Mesenchymal stem cell (in vitro differentiated cells and primary cell): ENCODE results near the gene SEC24A.
"Not testable (repeated sequence)": the region's sequence is repeated elsewhere in the genome, so short reads cannot be mapped to it uniquely, and the experiment has no call there.

ENCODE experiments used
- DNase-seq: peaks from one replicate; pipeline ENCODE4 v3.0.0-alpha.2; 2013
- H2AFZ ChIP-seq: one replicate; pipeline ENCODE4 v1.6.1; 2013; ENCODE audit warnings: low read depth, mild to moderate bottlenecking, control low read depth, inconsistent platforms, low read length, moderate library complexity
- H2AK5ac ChIP-seq: 2 replicates; pipeline ENCODE4 v1.6.1; 2013; ENCODE audit warnings: low read length, moderate library complexity, mild to moderate bottlenecking, inconsistent platforms; ENCODE audit not compliant: severe bottlenecking
- H2BK120ac ChIP-seq: one replicate; pipeline ENCODE4 v1.6.1; 2013; ENCODE audit warnings: low read depth, mild to moderate bottlenecking, inconsistent platforms, low read length, moderate library complexity
- H2BK12ac ChIP-seq, 2 experiments: one replicate each; pipeline ENCODE4 v1.6.1; 2013; ENCODE audit warnings: inconsistent platforms in 2 of 2, low read length in 2 of 2, mild to moderate bottlenecking in 2 of 2, moderate library complexity in 2 of 2, control low read depth in 1 of 2
- H2BK15ac ChIP-seq: one replicate; pipeline ENCODE4 v1.6.1; 2013; ENCODE audit warnings: mild to moderate bottlenecking, low read depth, inconsistent platforms; ENCODE audit not compliant: poor library complexity, severe bottlenecking
- H2BK5ac ChIP-seq: 2 replicates; pipeline ENCODE4 v1.6.1; 2013; ENCODE audit warnings: low read depth, mild to moderate bottlenecking, low read length, control low read depth, inconsistent platforms; ENCODE audit not compliant: poor library complexity, severe bottlenecking
- H3K14ac ChIP-seq, 2 experiments: one replicate each; pipeline ENCODE4 v1.6.1; 2013; ENCODE audit warnings: inconsistent platforms in 2 of 2, low read length in 2 of 2, control low read depth in 1 of 2, mild to moderate bottlenecking in 1 of 2, moderate library complexity in 1 of 2
- H3K18ac ChIP-seq, 2 experiments: one replicate each; pipeline ENCODE4 v1.6.1; 2013; ENCODE audit warnings: inconsistent platforms in 2 of 2, low read length in 2 of 2, control low read depth in 1 of 2, low read depth in 1 of 2, mild to moderate bottlenecking in 1 of 2
- H3K23ac ChIP-seq, 2 experiments: one replicate each; pipeline ENCODE4 v1.6.1; 2013; ENCODE audit warnings: inconsistent platforms in 2 of 2, low read length in 2 of 2, mild to moderate bottlenecking in 2 of 2, moderate library complexity in 2 of 2, control low read depth in 1 of 2
- H3K27ac ChIP-seq: 2 replicates; pipeline ENCODE4 v1.5.1; 2013; ENCODE audit warnings: mild to moderate bottlenecking, moderate library complexity, low read length, control low read depth, inconsistent platforms; ENCODE audit not compliant: poor library complexity, severe bottlenecking
- H3K27me3 ChIP-seq, 2 experiments: 2 replicates each; pipeline versions ENCODE4 v1.6.1 to v1.7.0; 2013; ENCODE audit warnings: low read length in 2 of 2, mild to moderate bottlenecking in 2 of 2, moderate library complexity in 2 of 2, control low read depth in 1 of 2, inconsistent platforms in 1 of 2; ENCODE audit not compliant: control insufficient read depth in 1 of 2, insufficient read depth in 1 of 2
- H3K36me3 ChIP-seq, 2 experiments: 2 replicates each; pipeline versions ENCODE4 v1.6.1 to v1.7.0; 2013; ENCODE audit warnings: low read length in 2 of 2, control low read depth in 1 of 2, inconsistent platforms in 1 of 2, low read depth in 1 of 2, mild to moderate bottlenecking in 1 of 2; ENCODE audit not compliant: insufficient read depth in 2 of 2, control insufficient read depth in 1 of 2
- H3K4ac ChIP-seq, 2 experiments: one replicate each; pipeline ENCODE4 v1.6.1; 2013; ENCODE audit warnings: inconsistent platforms in 2 of 2, low read length in 2 of 2, mild to moderate bottlenecking in 2 of 2, moderate library complexity in 2 of 2, control low read depth in 1 of 2, low read depth in 1 of 2
- H3K4me1 ChIP-seq: 2 replicates; pipeline ENCODE4 v1.6.1; 2013; ENCODE audit warnings: low read depth, low read length, control low read depth; ENCODE audit not compliant: control insufficient read depth, insufficient read depth
- H3K4me2 ChIP-seq: 2 replicates; pipeline ENCODE4 v1.6.1; 2013; ENCODE audit warnings: low read length, mild to moderate bottlenecking, inconsistent platforms; ENCODE audit not compliant: poor library complexity, severe bottlenecking
- H3K4me3 ChIP-seq, 2 experiments: 2 replicates each; pipeline versions ENCODE4 v1.5.1 to v1.7.0; 2013; ENCODE audit warnings: low read length in 2 of 2, mild to moderate bottlenecking in 2 of 2, control low read depth in 1 of 2, low read depth in 1 of 2; ENCODE audit not compliant: insufficient read depth in 1 of 2
- H3K79me1 ChIP-seq: replicated peaks from 2 replicates; pipeline ENCODE4 v1.6.1; 2013; ENCODE audit warnings: mild to moderate bottlenecking, control low read depth, low read length, inconsistent platforms; ENCODE audit not compliant: poor library complexity, severe bottlenecking
- H3K9ac ChIP-seq: 2 replicates; pipeline ENCODE4 v1.7.0; 2013; ENCODE audit warnings: mild to moderate bottlenecking, low read length, moderate library complexity
- H3K9me3 ChIP-seq: 2 replicates; pipeline ENCODE4 v1.7.0; 2013; ENCODE audit warnings: mild to moderate bottlenecking, low read length; ENCODE audit not compliant: control insufficient read depth
- H4K8ac ChIP-seq: one replicate; pipeline ENCODE4 v1.6.1; 2013; ENCODE audit warnings: inconsistent platforms, mild to moderate bottlenecking, low read length, moderate library complexity
- H4K91ac ChIP-seq: one replicate; pipeline ENCODE4 v1.6.1; 2013; ENCODE audit warnings: mild to moderate bottlenecking, low read length, inconsistent platforms
- WGBS: methylation state at CpG from one replicate; pipeline ENCODE4 v1.1.7; 2013; ENCODE audit warnings: mixed read lengths; 5-methylcytosine and 5-hydroxymethylcytosine counted together

Gene SEC24A

GRCh38 chr5:134625559-134625958 is 23.0 kb upstream of the SEC24A start:
- no peak overlapping the region for H3K4me2 ChIP-seq
- H2BK15ac ChIP-seq, result no peak overlapping the region
- H3K4ac ChIP-seq, result no peak overlapping the region
- no peak overlapping the region for H3K14ac ChIP-seq
- H3K79me1 ChIP-seq, result peaks cover 26% of the 10 kb centered on the region
- H3K18ac ChIP-seq, result no peak overlapping the region
- H2BK120ac ChIP-seq, result no peak overlapping the region
- DNase-seq, result no peak
- H3K9ac ChIP-seq, result no peak overlapping the region
- H3K27ac ChIP-seq, result no peak overlapping the region
- H2AFZ ChIP-seq, result no peak overlapping the region
- H3K27me3 ChIP-seq, result no peaks in the 10 kb centered on the region
- H2BK5ac ChIP-seq, result no peak overlapping the region
- H3K23ac ChIP-seq, result no peak overlapping the region
- H2BK12ac ChIP-seq, result no peak overlapping the region
- H2AK5ac ChIP-seq, result no peak overlapping the region
- no peaks in the 10 kb centered on the region for H3K9me3 ChIP-seq
- H4K8ac ChIP-seq, result no peak overlapping the region
- peaks cover 13 to 34% of the 10 kb centered on the region in 2 experiments for H3K36me3 ChIP-seq
- WGBS, result 89% methylated on average over 1 of the region's 1 CpG
- no peak overlapping the region for H3K4me3 ChIP-seq
- no peak overlapping the region for H4K91ac ChIP-seq
- H3K4me1 ChIP-seq, result no peaks in the 10 kb centered on the region

- no peak overlapping the region for H3K4ac ChIP-seq
- no peaks in the 10 kb centered on the region for H3K27me3 ChIP-seq
- WGBS, result 20% methylated on average over 1 of the region's 2 CpGs
- H2AK5ac ChIP-seq, result no peak overlapping the region
- H3K18ac ChIP-seq, result no peak overlapping the region
- no peak overlapping the region for H2BK120ac ChIP-seq
- H3K4me3 ChIP-seq, result no peak overlapping the region
- no peak overlapping the region for H3K27ac ChIP-seq
- no peak overlapping the region for H4K8ac ChIP-seq
- DNase-seq, result peak; percentile 89
- no peak overlapping the region for H4K91ac ChIP-seq
- no peak overlapping the region for H2BK12ac ChIP-seq
- no peak overlapping the region for H3K23ac ChIP-seq
- peaks cover 25% of the 10 kb centered on the region for H3K79me1 ChIP-seq
- no peaks in the 10 kb centered on the region for H3K9me3 ChIP-seq
- H3K14ac ChIP-seq, result no peak overlapping the region
- H3K36me3 ChIP-seq, result peaks cover 8 to 28% of the 10 kb centered on the region in 2 experiments
- H2BK5ac ChIP-seq, result no peak overlapping the region
- no peak overlapping the region for H3K9ac ChIP-seq
- H3K4me1 ChIP-seq, result no peaks in the 10 kb centered on the region
- no peak overlapping the region for H2AFZ ChIP-seq
- no peak overlapping the region for H2BK15ac ChIP-seq
- no peak overlapping the region for H3K4me2 ChIP-seq
Observed at GRCh38 chr5:134626369-134627014, 22.1 kb upstream of the SEC24A start.

GRCh38 chr5:134634227-134634626 is 14.4 kb upstream of the SEC24A start:
- 91% methylated on average over 9 of the region's 10 CpGs for WGBS
- Histone ChIP-seq H3K4me1 (peaks cover 3% of the 10 kb centered on the region), H2BK12ac (no peak overlapping the region), H2BK120ac (no peak overlapping the region), H3K4me2 (no peak overlapping the region), H3K9me3 (no peaks in the 10 kb centered on the region), H3K27ac (no peak overlapping the region), H2BK5ac (no peak overlapping the region), H3K18ac (no peak overlapping the region), H3K79me1 (peaks cover 2% of the 10 kb centered on the region), H3K36me3 (peaks cover 0 to 2% of the 10 kb centered on the region in 2 experiments), H4K91ac (no peak overlapping the region), H2BK15ac (no peak overlapping the region), H2AFZ (no peak overlapping the region), H3K4ac (no peak overlapping the region), H3K4me3 (no peak overlapping the region), H3K9ac (no peak overlapping the region), H2AK5ac (no peak overlapping the region), H3K14ac (no peak overlapping the region), H4K8ac (no peak overlapping the region), H3K27me3 (no peaks in the 10 kb centered on the region), H3K23ac (no peak overlapping the region)
- DNase-seq, result no peak

- H2BK5ac ChIP-seq, H3K9me3 ChIP-seq, H2AFZ ChIP-seq, H2BK15ac ChIP-seq, H2BK120ac ChIP-seq, H3K9ac ChIP-seq, H2BK12ac ChIP-seq, H4K91ac ChIP-seq, H3K4me1 ChIP-seq, H3K18ac ChIP-seq, H3K23ac ChIP-seq, H4K8ac ChIP-seq, H3K79me1 ChIP-seq, H3K4me2 ChIP-seq, H3K4me3 ChIP-seq, H2AK5ac ChIP-seq, DNase-seq, H3K27me3 ChIP-seq, H3K4ac ChIP-seq, H3K27ac ChIP-seq, H3K36me3 ChIP-seq, H3K14ac ChIP-seq: not testable (repeated sequence)
- WGBS, result 86% methylated on average over 1 of the region's 1 CpG
Observed at GRCh38 chr5:134635366-134635765, 13.2 kb upstream of the SEC24A start.
